ENCODE data around the gene ZNF598.

Gene ZNF598

DNA sequence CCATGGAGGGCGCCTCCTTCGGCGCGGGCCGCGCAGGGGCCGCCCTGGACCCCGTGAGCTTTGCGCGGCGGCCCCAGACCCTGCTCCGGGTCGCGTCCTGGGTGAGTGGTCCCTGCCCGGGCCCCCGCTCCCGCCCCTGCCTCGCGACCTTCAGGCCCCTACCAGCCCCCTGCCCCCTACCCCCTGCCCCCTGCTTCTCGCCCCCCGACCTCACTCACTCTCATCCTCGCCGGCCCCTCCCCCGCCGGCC, 19.6 kb downstream of the ZNF598 start:
- DNase-seq = no peak

DNA sequence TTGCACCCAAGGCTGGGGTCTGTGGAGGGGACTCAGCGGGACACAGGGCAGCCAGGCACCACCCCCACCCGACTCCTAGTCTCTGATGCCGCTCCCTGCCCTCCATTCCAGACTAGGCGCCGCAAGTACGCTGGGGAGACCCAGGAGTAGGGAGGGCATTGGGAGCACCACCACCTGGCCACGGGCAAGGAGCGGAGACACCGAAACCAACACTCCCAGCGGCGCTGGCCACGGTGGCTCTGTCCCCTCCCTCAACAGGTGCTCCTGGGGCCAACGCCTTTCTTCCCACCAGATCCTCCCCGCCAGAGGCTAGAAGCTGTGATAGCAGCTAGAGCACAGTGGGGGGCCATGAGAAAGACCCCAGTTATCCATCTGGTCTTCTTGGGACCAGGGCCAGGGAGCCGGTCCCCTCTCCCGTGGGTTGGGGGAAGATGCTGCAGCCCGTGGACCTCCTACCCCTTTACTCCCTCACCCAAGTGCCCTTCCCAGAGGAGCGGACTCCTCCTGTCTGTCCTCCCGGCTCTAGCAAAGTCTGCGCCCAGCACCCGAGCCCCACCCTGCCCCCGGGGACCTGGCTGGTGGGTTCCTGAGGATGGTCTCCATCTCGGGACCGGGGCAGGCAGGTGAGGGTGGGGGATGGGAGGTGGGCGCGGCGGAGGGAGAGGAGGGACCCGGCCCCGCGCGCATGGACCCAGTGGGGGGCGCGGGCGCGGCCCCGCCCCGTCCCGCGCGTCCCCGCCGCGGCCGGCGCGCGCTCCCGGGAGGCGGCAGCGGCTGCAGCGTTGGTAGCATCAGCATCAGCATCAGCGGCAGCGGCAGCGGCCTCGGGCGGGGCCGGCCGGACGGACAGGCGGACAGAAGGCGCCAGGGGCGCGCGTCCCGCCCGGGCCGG, 20.2 kb downstream of the ZNF598 start, which contains the start of gene SYNGR3:
TSS of gene SYNGR3 (plus strand) at position 762 of the 892 bp plus-strand sequence. CDS start 133 bp downstream, outside the sequence.
- DNase-seq = no peak

DNA sequence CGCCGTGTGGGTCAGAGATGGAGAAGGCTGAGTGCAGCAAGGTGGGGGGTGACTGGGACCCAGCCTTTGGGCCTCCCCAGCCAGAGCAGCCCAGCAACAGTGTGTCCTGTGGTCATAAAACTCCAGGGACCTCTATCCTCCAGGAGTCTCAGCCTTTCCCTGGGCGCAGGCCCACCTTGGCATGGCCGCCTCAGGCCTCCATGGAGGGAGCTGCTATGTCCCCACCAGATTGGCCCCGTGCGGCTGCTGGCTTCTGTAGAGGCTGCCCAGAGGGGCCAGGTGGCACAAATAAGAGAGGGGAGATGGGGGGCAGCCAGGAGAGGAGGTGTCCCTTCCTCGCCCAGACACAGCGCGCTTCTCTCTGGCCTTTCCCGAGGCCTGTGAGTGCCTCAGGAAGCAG, 22.4 kb downstream of the ZNF598 start:
- no peak for DNase-seq

DNA sequence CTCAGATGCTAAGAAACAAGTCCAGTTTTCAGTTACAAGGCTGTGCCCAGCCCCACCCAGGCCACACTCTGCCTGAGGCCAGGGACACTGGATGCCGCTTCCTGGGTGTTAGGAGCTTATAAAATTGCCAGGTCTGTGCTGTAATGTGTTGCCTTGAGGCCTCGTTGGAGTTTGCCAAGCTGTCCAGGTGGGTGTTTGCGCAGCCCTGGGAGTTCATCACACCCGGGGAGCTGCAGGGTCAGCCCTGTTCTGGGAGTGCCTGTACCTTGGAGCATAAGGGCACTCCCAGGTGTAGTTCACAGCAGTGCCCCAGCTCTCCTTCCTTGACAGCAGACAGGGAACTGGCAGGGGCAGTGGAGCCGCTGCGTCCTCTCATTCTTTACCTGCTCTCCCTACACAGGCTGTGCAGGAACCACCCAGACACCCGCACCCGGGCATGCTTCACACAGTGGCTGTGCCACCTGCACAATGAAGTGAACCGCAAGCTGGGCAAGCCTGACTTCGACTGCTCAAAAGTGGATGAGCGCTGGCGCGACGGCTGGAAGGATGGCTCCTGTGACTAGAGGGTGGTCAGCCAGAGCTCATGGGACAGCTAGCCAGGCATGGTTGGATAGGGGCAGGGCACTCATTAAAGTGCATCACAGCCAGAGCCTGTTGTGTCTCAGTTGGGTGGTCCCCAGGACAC, 24.0 kb downstream of the ZNF598 start:
- DNase-seq = no peak

DNA sequence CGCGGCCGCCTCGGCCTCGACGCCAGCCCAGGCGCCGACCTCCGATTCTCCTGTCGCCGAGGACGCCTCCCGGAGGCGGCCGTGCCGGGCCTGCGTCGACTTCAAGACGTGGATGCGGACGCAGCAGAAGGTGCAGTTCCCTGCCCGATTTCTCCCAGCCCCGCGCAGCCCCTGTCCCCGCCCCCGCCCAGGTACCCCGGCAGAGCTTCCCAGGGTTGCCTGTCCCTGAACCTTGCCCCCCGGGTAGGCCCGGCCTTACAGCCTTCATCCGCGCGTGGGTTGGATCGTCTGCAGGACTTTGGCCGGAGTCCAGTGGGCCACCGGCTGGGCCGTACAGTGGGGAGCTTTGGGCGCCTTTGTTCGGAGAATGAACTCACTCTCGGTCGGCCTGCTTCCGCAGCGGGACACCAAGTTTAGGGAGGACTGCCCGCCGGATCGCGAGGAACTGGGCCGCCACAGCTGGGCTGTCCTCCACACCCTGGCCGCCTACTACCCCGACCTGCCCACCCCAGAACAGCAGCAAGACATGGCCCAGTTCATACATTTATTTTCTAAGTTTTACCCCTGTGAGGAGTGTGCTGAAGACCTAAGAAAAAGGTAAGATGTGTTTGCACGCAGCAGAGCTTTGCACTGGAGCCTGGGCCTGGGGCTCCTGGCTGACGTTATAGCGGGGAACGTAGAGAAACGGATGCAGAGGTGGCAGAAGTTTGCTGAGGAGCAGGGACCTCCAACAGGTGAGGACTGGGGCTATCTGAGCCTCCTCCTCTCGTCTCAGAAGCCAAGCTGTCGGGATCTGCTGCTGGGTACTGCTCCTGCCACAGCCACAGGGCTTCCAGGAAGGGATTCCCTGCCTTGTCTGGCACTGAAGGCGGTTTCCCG, 25.0 kb downstream of the ZNF598 start:
- no peak for DNase-seq

DNA sequence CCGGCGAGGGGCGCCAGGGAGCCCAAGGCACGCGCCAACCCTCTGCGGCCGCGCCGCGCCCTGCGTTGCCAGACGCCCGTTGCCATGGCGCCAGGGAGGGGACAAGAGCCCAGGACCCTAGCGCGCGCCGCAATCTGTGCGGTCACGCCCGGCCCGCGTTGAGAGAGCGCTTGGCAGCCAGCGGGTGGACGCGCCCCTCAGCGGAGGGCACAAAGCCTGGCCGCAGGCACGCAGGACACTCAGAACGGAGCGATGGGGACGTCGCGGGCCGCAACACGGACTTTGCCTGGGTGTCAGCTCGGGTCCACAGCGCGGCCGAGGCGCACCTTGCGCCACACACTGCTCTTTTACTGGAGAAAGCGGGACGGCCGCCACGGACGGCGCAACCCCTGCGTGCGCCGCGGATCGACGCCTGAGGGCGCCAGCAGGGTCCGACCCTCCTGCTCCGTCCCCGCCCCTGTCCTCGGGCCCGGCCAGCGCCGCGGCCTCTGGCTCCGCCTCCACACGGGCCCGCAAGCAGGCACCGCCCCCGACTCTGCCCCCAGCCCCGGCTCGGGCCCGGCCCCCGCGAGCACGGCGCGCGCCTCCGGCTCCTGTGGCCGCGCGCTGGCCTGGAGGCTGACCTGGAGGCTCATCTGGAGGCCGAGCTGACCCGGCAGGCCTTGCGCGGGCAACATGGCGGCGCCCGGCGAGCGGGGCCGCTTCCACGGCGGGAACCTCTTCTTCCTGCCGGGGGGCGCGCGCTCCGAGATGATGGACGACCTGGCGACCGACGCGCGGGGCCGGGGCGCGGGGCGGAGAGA, 25.9 kb downstream of the ZNF598 start, which contains the start of gene GFER:
TSS of gene GFER (plus strand) at position 650 of the 803 bp plus-strand sequence. CDS start at position 676, 26 bp downstream.
- peak; percentile 83 for DNase-seq

DNA sequence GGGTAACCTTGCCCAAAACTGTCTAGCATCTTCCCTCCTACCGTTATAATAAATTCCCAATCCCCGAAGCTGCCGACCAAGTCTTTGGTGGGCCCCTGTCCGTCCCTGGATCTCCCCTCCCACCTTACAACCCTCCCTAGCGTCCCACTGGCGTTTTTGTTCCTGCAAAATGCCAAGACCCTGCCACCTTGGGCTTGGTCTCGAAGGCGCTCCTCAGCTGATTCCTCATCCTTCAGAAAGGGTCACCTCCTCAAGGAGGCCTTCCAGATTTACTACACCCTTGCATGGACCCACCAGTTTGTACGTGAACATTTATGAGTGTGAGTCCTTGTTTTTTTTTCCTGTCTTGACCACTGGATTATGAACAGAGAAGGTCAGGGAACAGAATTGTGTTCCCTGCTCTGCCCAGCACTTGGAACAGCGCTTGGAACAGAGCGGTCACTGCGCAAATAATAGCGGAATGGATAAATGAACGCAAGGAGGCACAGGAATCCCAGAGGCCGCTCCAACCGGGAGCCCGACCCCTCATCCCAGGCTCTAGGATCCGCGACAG, 26.6 kb downstream of the ZNF598 start:
- DNase-seq = no peak

DNA sequence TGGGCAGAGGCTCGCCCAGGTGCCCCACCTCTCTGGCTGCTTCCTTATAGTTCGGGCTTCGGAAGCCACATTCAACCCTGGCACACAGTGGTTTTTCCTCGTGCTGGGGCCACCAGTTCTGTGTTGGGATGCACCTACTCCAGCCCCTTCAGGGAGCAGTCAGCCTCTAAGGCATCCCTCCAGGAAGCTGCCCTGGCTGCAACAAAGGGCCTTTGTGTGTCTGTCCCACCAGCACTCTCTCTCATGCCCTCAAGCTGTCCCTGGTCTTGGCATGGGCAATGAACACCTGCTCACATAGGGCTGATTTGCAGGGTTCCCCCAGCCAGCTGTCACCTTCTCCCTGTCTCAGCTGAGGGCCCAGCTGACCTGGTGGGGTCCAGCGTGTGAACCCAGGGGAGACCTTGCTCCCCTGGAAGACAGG, 27.6 kb downstream of the ZNF598 start:
- DNase-seq = no peak

DNA sequence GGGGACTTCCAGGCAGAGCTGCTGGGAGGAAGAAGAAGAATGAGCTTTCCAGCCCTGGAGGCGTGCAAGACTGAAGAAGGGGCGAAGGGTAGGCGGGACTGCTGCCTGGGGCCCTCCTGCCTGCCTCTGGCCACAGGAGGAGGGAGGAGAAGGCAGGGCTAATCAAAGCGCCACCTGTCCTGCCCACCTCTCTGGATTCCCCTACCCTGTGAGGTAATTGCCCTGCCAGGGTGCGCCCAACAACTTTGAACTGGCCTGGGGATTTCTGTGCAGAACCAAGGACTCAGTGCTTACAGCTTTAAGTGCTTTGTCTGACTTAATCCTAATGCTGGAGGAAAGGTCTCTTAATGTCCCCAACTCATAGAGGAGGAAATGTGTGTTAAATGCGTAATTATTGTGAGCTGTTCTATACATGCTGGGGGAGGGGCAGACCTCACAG, 28.2 kb downstream of the ZNF598 start, which contains the start of gene NOXO1:
TSS of gene NOXO1 (minus strand) at position 72 of the 439 bp plus-strand sequence. CDS start 290 bp downstream, outside the sequence.
- DNase-seq = no peak

DNA sequence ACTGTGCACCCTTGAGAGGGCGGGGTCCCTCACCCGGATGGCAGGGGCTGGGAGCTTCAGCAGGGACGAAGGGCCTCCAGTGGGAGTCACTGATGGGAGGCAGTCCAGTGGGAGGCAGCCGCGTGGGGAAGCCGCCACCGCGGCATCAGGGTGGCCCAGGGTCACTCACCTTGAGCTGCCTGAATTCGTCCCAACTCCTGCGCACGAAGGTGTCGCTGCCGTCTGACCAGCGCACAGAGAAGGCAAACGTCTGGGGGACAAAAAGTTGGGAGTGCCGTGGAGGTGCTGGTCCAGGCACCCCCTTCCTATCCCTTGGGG, 28.9 kb downstream of the ZNF598 start:
- no peak for DNase-seq

DNA sequence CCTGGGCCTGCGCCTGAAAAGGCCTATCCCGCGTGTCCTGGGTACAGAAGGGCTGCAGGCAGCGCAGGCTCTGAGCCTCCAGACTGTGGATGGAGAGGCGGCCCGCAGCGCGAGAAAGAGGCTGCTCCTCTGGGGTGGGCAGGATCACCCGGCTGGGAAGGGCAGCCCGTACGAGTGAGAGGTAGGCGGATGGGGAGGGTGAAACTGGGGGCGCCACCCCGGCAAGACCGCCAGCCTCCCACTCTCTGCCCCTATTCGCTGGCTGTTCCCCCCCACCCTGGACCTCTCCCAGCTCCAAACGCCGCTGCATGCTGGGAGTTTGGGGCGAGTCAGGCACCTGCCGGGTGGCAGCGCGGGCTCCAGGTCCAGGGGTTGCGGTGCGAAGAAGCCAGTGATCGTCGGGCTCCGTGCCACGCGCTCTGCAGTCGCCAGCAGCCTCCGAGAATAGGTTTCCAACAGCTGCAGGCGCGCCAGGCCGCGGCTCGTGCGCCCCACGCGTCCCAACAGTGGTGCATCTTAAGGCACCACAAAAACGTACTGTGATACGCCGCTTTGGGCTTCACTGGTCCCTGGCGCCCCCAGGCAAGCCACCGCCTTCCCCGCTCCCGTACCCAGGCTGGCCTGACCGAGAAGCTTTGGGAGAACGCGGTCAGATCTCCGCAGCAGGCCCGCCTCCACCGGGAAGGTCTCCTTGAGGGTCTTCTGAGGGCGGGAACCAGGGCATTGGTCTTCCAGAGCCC, 29.4 kb downstream of the ZNF598 start:
- DNase-seq = no peak

DNA sequence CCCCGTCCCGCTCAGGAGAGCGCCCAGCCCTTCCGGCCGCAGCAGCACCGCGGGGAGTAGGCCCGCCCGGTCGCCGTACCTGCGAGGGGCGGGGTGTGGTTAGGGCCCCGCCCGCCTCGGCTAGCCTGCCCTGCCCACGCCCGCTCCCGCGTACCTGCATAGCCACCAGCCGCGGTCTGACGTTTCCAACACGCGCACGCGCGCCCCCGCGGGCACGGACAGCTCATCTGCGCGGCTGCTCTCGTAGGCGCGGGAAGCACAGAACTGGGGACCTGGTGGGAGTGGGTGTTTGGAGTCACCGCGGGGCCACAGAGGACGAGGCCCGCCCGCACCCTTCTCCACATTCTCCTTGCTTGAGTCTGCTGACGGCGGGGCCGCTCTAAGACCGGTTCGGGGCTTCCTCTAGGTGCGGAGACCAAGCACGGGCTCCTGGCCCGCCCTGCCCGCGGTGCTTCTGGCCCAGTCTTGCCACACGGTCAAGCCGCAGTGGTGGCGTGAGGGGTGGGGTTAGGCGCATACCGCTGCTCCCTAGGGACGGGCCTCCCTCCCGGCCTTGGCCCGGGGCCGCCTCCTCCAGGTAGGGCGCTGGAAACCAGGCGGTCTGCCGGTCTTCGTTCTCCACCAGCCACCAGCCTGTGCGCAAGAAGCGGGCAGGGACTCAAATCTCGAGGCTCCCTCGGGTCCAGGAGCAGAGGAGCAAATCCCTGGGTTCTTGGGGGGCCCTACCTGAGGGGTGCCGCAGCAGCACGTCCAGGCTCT, 30.2 kb downstream of the ZNF598 start:
- DNase-seq = no peak

DNA sequence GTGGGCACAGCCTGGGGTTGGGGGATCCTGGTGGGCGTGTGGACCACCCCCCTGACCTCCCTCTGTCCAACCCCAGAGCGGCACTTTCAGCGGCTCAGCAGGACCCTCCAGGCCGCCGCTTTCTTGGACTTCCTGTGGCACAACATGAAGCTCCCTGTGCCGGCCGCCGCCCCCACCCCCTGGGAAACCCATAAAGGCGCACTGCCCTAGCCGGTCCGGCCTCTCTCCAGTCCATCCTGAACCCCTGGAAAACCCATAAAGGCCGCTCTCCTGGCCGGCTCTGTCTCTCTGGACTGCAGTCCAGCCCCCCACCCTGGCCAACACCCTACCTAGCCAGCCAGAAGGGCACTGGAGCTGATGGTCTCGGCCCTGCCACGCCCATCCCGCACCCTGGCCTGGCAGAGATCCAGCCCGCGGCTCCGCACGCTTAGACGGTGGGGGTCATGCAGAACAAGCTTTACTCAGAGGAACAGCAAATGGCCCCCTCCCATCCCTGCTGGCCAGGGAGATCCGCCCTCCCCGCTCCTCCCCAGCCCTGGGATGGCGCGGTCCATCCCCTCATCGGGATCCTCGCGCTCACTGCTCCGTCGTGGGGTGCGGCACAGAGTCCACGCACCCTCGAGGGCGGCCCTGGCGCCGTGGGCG, 31.0 kb downstream of the ZNF598 start:
- no peak for DNase-seq

DNA sequence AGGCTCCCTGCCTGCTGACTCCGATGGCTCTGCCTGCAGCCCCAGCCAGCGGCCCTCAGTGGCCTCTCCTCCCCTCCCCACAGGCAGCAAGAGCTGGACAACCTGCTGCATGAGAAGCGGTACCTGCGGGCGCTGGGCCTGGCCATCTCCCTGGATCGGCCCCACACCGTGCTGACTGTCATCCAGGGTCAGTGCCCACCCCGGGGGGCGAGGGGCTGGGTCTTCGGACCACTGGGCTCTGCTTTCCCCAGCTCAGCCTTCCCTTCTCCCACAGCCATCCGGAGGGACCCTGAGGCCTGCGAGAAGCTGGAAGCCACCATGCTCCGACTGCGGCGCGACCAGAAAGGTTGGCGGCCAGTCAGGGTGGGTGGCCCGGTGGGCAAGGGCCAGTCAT, 31.7 kb downstream of the ZNF598 start:
- DNase-seq = no peak

DNA sequence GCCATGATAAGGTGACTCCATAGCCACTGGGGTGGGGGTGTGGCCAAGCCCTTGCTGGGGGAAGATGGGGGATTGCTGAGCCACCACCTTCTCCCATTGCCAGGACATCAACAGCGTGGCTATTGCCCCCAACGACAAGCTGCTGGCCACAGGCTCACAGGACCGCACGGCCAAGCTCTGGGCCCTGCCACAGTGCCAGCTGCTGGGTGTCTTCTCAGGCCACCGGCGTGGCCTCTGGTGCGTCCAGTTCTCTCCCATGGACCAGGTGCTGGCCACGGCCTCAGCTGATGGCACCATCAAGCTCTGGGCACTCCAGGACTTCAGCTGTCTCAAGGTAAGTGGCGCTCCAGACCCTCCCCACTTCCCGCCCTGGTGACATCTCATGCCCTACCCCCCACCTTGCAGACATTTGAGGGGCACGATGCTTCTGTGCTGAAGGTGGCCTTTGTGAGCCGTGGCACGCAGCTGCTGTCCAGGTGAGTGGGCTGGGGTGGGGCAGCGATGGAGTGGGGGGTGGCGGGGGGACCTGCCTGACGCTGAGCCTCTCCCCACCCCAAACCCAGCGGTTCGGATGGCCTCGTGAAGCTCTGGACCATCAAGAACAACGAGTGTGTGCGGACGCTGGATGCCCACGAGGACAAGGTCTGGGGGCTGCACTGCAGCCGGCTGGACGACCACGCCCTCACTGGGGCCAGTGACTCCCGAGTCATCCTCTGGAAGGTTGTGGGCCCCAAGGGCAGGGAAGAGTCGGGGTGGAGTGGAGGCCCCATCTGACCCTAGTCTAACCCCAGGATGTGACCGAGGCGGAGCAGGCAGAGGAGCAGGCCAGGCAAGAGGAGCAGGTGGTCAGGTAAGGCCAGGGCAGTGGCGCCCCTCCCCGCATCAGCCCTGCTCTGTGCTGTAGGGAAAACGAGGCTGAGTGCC, 32.4 kb downstream of the ZNF598 start:
- DNase-seq = no peak

DNA sequence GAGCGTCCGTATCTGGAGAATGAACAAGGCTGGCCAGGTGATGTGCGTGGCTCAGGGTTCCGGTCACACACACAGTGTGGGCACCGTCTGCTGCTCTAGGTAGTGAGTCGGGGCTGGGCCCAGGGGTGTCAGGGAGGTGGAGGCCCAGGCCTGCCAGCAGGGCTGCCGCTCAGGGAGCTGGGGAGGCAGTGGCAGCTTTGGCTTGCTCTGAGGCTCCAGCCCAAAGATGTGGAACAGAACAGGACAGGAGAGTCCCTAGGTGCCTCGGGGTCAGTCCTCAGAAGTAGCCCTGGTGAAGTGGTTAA, 33.5 kb downstream of the ZNF598 start:
- DNase-seq = no peak

DNA sequence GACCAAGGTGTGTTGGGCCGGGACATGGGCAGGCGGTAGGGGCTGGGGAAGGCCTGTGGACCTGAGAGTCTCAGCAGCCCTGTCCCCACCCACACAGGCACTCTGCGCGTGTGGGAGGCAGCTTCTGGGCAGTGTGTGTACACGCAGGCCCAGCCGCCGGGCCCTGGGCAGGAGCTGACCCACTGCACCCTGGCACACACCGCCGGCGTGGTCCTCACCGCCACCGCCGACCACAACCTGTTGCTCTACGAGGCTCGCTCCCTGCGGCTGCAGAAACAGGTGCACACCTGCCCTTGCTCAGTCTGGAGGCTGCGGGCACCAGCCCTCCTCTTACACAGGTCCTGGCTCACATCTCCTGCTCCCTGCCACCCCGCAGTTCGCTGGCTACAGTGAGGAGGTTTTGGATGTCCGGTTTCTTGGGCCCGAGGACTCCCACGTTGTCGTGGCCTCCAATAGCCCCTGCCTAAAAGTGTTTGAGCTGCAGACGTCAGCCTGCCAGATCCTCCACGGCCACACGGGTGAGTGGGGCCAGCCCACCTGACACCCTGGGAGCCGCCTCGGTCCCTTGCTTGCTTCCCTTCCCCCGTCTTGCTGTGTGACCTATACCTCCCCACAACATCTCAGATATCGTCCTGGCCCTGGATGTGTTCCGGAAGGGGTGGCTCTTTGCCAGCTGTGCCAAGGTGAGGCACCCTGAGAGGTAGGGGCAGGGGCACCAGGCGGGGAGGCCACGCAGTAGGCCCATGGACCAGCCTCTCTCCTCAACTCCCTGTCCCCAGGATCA, 34.0 kb downstream of the ZNF598 start:
- no peak for DNase-seq

Measured in CD4-positive, alpha-beta T cell treated with Interferon gamma for 1 hour (primary cell).